Effector memory CD8-positive, alpha-beta T cell (primary cell): Measurements from ENCODE around the gene CDK18.

Source experiments
- ATAC-seq: fragments of 150-1000 bp; cut with Tn5 transposase; replicated peaks from 2 replicates; pipeline ENCODE4 v1.10.0; 2021; ENCODE audit warnings: mild to moderate bottlenecking, moderate library complexity
- DNase-seq, 3 experiments: peaks; one replicate each; pipeline ENCODE4 v3.0.0; 2021
- H3K27ac Mint-ChIP-seq, 2 donors: one replicate each; pipeline ENCODE4 v1.8.0; 2022; ENCODE audit warnings: mild to moderate bottlenecking in 2 of 2, mixed read lengths in 2 of 2, moderate library complexity in 2 of 2
- H3K27me3 Mint-ChIP-seq, 2 donors: one replicate each; pipeline ENCODE4 v1.8.0; 2022; ENCODE audit warnings: mixed read lengths in 2 of 2
- H3K36me3 Mint-ChIP-seq: one replicate; pipeline ENCODE4 v1.8.0; 2022; ENCODE audit warnings: mild to moderate bottlenecking, moderate library complexity, mixed read lengths; ENCODE audit not compliant: insufficient read depth
- H3K4me1 Mint-ChIP-seq, 2 donors: one replicate each; pipeline ENCODE4 v1.8.0; 2022; ENCODE audit warnings: low read depth in 2 of 2, mixed read lengths in 2 of 2
- H3K4me3 Mint-ChIP-seq, 2 donors: one replicate each; pipeline ENCODE4 v1.8.0; 2022; ENCODE audit warnings: mild to moderate bottlenecking in 2 of 2, mixed read lengths in 2 of 2, moderate library complexity in 2 of 2
- H3K9me3 Mint-ChIP-seq, 2 donors: one replicate each; pipeline ENCODE4 v1.8.0; 2022; ENCODE audit warnings: mixed read lengths in 2 of 2

CDK18 gene

DNA sequence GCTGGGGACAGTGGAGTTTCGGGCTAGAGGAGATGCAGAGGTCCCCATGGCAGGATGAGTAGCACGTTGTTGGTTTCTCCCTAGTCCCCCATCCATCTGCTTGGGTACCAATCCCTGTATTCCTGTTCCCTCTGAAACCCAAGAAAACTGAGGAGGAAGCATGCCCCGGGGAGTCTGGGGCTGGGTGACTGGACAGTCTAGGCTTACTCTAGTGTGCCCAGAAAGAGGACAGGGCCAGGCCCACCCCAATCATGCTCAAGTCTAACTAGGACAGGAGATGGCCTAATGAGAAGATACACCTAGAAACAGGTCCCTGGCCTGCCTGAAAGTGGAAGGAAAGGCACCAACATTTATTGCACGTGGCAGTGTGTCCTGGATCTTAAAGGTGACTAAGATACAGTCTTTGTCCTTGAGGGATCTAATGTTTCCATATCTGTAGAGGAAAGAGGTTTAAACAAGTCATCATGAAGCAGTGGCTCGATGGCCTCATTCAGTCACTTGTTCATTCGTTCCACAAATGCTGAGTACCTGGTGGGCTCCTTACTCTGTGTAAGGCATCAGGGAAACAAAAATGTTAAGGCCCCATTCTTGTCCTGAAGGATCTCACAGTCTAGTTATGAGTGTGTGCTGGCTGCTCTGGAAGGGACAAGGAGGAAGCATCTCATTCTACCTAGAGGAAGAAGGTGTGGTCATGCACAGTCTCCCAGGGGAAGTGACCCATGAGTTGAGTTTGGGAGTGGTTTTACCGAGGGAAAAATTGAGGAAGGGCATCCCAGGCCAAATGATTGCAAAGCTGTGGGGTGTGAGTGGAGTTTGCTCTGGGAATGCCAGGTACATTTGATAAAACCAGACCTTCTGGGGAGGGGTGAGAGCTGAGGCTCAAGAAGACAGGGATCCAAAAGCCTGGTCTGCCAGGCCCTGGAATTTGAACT is 10.0 kb downstream of the CDK18 start:
- no peak for DNase-seq
- Mint-ChIP-seq H3K27ac (no peak overlapping the region), H3K4me3 (no peak overlapping the region), H3K27me3 (peaks cover 4 to 6% of the 10 kb centered on the region in 2 donors), H3K9me3 (no peaks in the 10 kb centered on the region), H3K4me1 (peaks cover 0 to 1% of the 10 kb centered on the region in 2 donors), H3K36me3 (peaks cover 3% of the 10 kb centered on the region)
- ATAC-seq: no peak

DNA sequence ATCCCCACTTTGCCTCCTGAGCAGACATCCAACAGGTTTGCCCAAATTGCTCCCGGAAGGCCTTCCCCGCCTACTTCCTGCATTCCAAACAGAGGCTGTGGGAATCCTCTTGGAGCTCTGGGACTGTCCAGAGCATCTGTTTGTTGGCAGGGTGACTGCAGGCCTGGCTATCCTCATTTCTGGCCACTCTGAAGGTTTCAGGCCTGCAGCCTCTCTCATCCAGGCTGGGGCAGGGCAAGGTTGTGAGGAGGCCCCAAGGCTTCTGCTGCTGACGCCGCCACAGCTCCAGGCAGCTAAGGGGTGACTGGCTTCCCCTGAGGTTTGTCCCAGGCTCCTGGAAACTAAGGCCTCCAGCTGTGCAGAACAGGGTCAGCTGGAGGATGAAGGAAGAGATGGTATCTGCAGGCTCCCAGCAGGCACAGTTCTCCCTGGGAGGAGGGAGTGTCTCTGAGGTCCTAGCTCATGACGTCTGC is 11.3 kb downstream of the CDK18 start:
- no peaks in the 10 kb centered on the region for H3K9me3 Mint-ChIP-seq
- H3K27me3 Mint-ChIP-seq: peaks cover 9 to 16% of the 10 kb centered on the region in 2 donors
- H3K4me3 Mint-ChIP-seq: no peak overlapping the region
- H3K36me3 Mint-ChIP-seq: peaks cover 3% of the 10 kb centered on the region
- DNase-seq (no peak), ATAC-seq (no peak)
- no peak overlapping the region for H3K27ac Mint-ChIP-seq
- peaks cover 0 to 1% of the 10 kb centered on the region in 2 donors for H3K4me1 Mint-ChIP-seq

DNA sequence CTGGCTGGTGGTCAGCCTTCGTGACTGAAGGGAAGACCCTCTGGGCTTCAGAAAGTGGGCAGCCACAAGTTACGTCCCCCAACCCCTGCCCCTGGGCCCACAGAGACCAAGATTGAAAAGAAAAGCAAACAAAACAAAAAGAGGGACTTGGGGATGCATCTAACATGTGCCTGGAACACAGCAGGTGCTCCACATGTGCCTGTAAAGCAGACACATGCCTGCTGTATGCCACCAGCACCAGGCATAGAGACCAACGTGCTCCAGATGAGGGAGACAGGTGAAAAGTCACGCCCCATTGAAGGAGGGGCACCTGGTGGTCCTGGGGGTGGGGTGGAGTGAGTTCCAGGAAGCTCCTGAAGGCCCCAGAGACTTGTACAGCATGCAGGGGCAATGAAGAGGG is 11.9 kb downstream of the CDK18 start:
- Mint-ChIP-seq H3K27me3 (peaks cover 9 to 16% of the 10 kb centered on the region in 2 donors), H3K4me1 (peaks cover 0 to 1% of the 10 kb centered on the region in 2 donors), H3K9me3 (no peaks in the 10 kb centered on the region), H3K27ac (no peak overlapping the region), H3K36me3 (peaks cover 3% of the 10 kb centered on the region), H3K4me3 (no peak overlapping the region)
- ATAC-seq: no peak
- no peak for DNase-seq

DNA sequence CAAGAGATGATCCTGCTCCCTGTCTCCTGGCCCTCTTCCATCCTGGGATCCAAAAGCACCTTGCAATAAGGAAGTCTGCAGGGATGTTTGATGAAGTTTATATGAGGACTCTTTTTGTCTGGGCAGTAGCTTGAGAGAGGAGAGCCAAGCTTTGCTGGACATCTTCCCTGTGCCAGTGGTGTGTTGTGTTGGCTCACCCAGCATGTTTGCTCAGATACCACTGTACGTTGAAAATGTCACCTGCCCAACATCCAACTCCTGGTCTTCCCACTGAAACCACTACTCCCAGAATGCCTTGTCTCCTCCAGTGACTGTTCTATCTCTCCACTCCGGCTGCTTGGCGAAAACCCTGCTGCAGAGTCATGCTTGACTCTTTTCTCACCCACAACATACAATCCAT is 12.8 kb downstream of the CDK18 start:
- Mint-ChIP-seq H3K27ac (no peak overlapping the region), H3K4me3 (no peak overlapping the region), H3K4me1 (peaks cover 0 to 1% of the 10 kb centered on the region in 2 donors), H3K9me3 (no peaks in the 10 kb centered on the region), H3K27me3 (peaks cover 9 to 16% of the 10 kb centered on the region in 2 donors), H3K36me3 (peaks cover 3% of the 10 kb centered on the region)
- no peak for DNase-seq
- no peak for ATAC-seq

DNA sequence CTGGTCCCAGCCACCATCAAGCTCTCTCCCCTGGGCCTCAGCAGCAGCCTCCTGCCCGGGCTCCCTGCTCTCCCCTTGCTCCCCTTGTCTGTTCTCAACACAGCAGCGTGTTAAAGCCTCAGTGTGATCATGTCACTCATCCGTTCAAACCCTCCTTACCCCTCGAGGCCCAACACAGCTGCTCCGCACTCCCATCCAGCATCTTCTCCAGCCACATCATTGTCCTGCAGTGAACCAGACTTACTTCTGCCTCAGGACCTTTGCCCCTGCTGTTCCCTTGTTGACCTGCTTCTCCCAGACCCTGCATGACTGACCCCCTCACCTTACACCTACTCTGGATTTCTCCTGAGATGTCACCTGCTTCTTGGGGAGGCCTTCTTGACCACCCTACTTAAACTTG is 13.3 kb downstream of the CDK18 start:
- no peak overlapping the region for H3K4me3 Mint-ChIP-seq
- no peaks in the 10 kb centered on the region for H3K9me3 Mint-ChIP-seq
- DNase-seq (no peak), ATAC-seq (no peak)
- H3K36me3 Mint-ChIP-seq: peaks cover 3% of the 10 kb centered on the region
- peaks cover 9 to 16% of the 10 kb centered on the region in 2 donors for H3K27me3 Mint-ChIP-seq
- H3K27ac Mint-ChIP-seq: no peak overlapping the region
- peaks cover 0 to 1% of the 10 kb centered on the region in 2 donors for H3K4me1 Mint-ChIP-seq

DNA sequence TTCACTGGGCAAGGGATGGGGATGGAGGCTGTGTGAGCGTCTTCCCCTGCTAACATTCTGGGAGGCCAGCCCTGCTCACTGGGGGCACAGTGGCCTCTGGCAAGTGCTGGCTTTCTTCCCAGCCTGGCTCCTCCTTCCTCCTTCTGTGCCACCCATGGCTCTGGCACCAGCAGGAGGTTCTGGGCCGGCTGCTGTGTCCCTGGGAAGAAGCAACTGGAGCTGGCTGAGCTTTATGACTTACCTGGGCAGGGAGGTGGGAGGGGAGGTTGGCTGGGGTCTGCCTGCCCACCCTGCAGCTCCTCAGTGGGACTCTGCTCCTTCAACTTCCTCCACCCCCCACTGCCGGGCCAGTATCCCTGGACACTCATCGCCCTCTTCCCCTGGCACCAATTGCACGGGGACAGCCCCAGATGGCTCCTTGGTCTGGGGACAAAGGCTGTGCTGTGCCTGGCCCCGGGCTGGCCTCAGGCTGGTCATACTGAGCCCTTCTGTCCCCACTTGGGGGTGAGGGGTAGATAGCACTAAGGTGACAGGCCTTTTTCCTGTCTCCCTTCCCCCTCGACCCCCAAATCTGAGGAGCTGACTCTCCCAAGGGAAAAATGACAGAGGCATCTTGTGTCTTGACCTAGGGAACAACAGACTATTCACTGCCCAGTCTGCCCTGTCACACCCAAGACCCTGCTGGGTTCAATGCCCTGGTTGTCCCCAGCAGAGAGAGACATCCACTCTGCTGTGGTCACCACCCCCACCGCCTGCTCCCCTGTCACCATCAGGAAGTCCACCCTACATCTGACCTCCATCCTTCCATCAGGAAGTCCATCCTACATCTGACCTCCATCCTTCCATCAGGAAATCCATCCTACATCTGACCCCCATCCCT is 14.4 kb downstream of the CDK18 start:
- no peak overlapping the region for H3K4me3 Mint-ChIP-seq
- H3K9me3 Mint-ChIP-seq: no peaks in the 10 kb centered on the region
- ATAC-seq: no peak
- H3K27ac Mint-ChIP-seq: peak overlapping the region in 1 of 2 donors; percentile 27
- DNase-seq: no peak
- H3K4me1 Mint-ChIP-seq: peaks cover 0 to 1% of the 10 kb centered on the region in 2 donors
- H3K27me3 Mint-ChIP-seq: peaks cover 9 to 16% of the 10 kb centered on the region in 2 donors
- peaks cover 3% of the 10 kb centered on the region for H3K36me3 Mint-ChIP-seq

DNA sequence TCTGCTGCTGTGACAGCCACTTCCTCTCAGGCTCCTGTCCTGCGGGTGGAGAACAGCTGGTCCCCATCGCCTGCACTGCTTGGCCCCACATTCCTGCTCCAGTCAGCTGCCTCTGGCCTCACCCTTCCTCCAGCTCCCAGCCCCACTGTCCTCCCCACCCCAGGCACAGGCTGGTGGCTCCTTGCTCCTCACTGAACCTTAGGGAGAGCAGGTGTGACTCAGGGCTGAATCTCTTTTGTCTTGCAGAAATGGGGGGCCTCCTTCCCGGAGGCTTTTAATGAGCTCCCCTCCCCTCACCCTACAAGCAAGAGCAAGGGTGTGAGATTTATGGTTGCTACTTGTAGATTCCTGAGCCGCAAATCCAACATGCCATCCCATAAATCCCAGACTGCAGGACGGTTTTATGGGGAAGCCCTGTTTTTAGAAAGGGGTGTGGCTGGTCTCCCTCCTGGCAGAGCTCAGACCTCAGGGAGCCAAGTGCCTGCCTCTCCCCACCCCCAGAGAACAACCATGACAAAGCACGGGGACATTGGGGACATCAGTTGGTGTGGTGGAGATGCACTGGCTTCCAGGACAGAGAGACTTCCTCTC is 15.2 kb downstream of the CDK18 start:
- no peaks in the 10 kb centered on the region for H3K9me3 Mint-ChIP-seq
- DNase-seq (no peak), ATAC-seq (no peak)
- H3K36me3 Mint-ChIP-seq: peaks cover 3% of the 10 kb centered on the region
- H3K27me3 Mint-ChIP-seq: peaks cover 9 to 22% of the 10 kb centered on the region in 2 donors
- peak overlapping the region in 1 of 2 donors; percentile 27 for H3K27ac Mint-ChIP-seq
- H3K4me3 Mint-ChIP-seq: no peak overlapping the region
- H3K4me1 Mint-ChIP-seq: peaks cover 0 to 4% of the 10 kb centered on the region in 2 donors

DNA sequence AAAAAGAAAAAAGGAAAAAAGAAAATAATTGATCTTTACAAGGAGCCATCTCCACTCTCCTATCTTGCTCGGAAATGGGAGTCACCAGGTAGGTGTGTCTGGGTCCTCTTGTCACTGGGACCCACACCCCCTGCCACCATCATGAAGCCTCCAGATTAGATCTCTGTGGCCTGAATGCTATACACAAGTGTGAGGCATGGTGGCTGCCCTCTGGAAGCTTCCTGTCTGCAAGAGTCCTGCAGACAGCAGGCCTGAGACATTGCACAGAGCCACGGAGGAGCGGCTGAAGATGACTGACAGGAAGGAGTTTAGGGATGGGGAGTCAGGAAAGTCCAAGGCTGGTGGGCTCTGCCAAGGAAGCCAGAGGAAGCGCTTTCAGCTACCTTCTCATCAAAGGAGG is 16.2 kb downstream of the CDK18 start:
- Mint-ChIP-seq H3K36me3 (peaks cover 3% of the 10 kb centered on the region), H3K4me3 (no peak overlapping the region), H3K4me1 (peaks cover 0 to 2% of the 10 kb centered on the region in 2 donors), H3K9me3 (no peaks in the 10 kb centered on the region), H3K27me3 (peaks cover 9 to 32% of the 10 kb centered on the region in 2 donors), H3K27ac (no peak overlapping the region)
- DNase-seq: no peak
- ATAC-seq: no peak

DNA sequence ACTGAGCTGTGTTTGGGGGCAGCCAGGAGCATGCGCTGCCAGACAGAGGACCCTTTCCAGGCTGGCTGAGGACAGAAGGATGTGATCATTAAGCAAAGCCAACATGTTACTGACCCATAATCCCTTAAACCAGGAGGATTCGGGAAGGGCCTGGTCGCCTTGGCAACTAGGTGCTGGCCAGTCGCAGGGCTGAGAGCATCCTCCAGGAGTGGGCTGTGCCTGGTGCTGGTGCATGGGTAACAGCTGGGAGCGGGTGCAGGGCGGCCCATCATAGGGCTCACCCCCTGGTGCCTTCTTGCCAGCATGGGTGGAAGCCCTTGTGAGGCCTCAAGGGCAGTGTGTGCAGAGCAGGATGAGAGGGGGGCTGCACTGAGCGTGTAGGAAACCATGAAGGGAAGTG is 17.2 kb downstream of the CDK18 start:
- Mint-ChIP-seq H3K36me3 (no peaks in the 10 kb centered on the region), H3K9me3 (no peaks in the 10 kb centered on the region), H3K4me3 (no peak overlapping the region), H3K27ac (no peak overlapping the region), H3K27me3 (peaks cover 9 to 34% of the 10 kb centered on the region in 2 donors), H3K4me1 (peaks cover 0 to 2% of the 10 kb centered on the region in 2 donors)
- DNase-seq (no peak), ATAC-seq (no peak)

DNA sequence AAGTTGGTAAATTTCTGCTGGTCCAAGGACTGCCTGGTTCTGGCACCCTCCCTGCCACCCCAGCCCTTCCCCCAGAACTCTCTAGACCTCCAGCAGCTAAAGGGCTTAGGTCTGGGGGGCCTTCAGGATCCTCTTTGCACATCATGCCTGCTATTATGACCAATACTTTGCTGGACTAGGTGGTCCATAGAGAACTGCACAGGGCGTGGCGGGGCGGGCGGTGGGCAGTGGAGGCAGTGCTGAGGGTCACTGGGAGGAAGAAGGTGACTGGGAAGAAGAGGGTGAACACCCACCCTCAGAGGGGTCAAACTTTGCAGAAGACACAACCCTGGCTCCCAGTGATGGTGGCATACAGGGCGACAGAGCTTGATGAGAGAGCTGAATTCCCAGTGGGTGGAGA is 18.2 kb downstream of the CDK18 start:
- ATAC-seq: no peak
- Mint-ChIP-seq H3K27me3 (peaks cover 9 to 34% of the 10 kb centered on the region in 2 donors), H3K4me1 (peaks cover 0 to 2% of the 10 kb centered on the region in 2 donors), H3K27ac (no peak overlapping the region), H3K4me3 (no peak overlapping the region), H3K9me3 (no peaks in the 10 kb centered on the region), H3K36me3 (no peaks in the 10 kb centered on the region)
- DNase-seq: no peak

DNA sequence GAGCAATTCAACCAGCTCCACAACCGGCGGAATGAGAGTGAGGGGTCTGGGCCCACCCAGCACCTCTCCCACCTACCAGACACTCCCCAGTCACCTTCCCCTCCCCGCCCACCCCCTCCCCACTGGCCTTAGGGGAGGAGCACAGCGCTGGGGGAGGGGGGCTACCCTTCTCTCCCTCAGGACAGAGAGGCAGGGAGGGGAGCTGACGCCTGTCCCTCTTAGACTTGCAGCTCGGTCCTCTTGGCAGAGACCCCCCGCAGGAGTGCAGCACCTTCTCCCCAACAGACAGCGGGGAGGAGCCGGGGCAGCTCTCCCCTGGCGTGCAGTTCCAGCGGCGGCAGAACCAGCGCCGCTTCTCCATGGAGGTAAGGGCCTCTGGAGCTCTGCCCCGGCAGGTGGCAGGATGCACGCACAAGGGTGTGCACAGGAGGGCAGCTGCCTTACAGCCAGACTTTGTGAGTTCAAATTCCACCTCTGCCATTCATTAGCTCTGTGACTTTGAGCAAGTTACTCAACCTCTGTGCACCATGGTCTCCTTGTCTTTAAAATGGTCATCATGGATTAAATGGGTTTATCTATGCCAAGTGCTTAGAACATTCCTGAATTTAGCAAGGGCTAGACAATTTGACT is 18.9 kb downstream of the CDK18 start:
- H3K4me3 Mint-ChIP-seq: no peak overlapping the region
- no peak for ATAC-seq
- peaks cover 0 to 4% of the 10 kb centered on the region in 2 donors for H3K4me1 Mint-ChIP-seq
- no peaks in the 10 kb centered on the region for H3K36me3 Mint-ChIP-seq
- no peak overlapping the region for H3K27ac Mint-ChIP-seq
- peaks cover 13 to 40% of the 10 kb centered on the region in 2 donors for H3K27me3 Mint-ChIP-seq
- DNase-seq: no peak
- H3K9me3 Mint-ChIP-seq: no peaks in the 10 kb centered on the region

DNA sequence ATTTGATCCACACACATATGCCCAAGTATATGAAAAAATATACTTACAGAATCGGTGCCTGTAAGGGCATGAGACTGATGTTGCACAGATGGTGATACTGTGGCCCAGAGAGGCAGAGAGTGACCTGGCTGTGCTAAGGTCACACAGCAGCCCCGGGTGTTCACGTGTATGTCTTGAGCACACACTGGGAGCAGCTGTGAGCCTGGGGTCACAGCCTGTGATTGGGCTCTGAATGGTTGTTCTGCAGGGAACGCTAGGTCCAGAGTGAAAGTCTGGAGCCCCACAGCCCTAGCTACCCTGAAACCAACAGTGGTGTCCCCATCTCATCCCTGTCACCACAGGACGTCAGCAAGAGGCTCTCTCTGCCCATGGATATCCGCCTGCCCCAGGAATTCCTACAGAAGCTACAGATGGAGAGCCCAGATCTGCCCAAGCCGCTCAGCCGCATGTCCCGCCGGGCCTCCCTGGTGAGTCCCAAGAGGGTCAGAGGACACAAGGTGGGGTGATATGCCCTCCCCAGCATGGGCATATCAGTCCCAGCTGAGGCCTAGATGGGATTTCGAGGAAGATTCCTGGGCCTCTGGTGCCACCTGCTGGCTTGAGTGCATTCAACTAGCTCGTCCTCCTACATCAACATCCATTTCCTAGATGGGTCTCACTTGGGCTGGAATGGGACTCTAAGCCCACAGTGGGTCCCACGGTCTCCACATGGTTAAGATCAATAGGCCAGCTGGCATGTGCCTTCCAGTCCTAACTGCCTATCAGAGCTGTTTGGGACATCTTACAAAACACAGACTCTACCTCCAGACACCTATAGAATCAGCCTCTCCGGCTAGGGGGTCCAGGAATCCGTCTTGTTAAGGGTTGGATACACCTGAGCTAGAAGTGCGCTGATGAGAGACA is 19.7 kb downstream of the CDK18 start:
- Mint-ChIP-seq H3K36me3 (no peaks in the 10 kb centered on the region), H3K9me3 (no peaks in the 10 kb centered on the region), H3K4me1 (peaks cover under 1 to 4% of the 10 kb centered on the region in 2 donors), H3K27ac (no peak overlapping the region), H3K27me3 (peaks cover 14 to 41% of the 10 kb centered on the region in 2 donors), H3K4me3 (no peak overlapping the region)
- peak; percentile 70 to 76 (median 74) for DNase-seq
- ATAC-seq: peak; percentile 69
